T-cell (primary cell): ENCODE data around the gene IMPA2. TPM values are rescaled to one million over a fixed set of nuclear protein-coding genes. Genes with fewer than 3 reads are reported as not detected.

Experiments
- ATAC-seq, 4 experiments: fragments of 200-7000 bp in 3 of 4; fragments of 150-1000 bp in 1 of 4; cut with Tn5 transposase; replicated peaks in 1 of 4; 1 replicate in 3 of 4; 2 replicates in 1 of 4; pipeline ENCODE4 v1.10.0; 2021; ENCODE audit warnings: moderate library complexity in 3 of 4, mild to moderate bottlenecking in 2 of 4, moderate number of reproducible peaks in 1 of 4
- CTCF ChIA-PET, 2 donors: fragments of 300-600 bp; sonication (Branson Sonifier 250); formaldehyde crosslinking; loops; one replicate each; lab custom pipeline; 2022; ENCODE audit warnings: antibody characterized with exemption in 2 of 2; lab: Charles Lee
- POLR2A ChIA-PET, 2 donors: fragments of 300-600 bp; sonication (Branson Sonifier 250); formaldehyde crosslinking; loops; one replicate each; lab custom pipeline; 2022; ENCODE audit warnings: antibody characterized with exemption in 2 of 2; lab: Charles Lee
- DNase-seq, 35 experiments: peaks; one replicate each; pipeline versions ENCODE4 v3.0.0 to v3.0.0-alpha.2; 2013 to 2023
- H3K27ac ChIP-seq: one replicate; pipeline ENCODE4 v1.5.1; 2013; ENCODE audit warnings: low read length
- H3K27me3 ChIP-seq, 2 experiments: replicated peaks in 1 of 2; 1 replicate in 1 of 2; 2 replicates in 1 of 2; pipeline versions ENCODE4 v1.6.1 to v1.7.0; 2013; ENCODE audit warnings: low read length in 1 of 2, mixed read lengths in 1 of 2; ENCODE audit not compliant: control insufficient read depth in 2 of 2, insufficient read depth in 2 of 2; ENCODE audit errors: extremely low read depth in 1 of 2
- H3K36me3 ChIP-seq, 2 donors: 1 replicate in 1 of 2; 2 replicates in 1 of 2; pipeline versions ENCODE4 v1.6.1 to v1.7.0; 2013; ENCODE audit warnings: low read length in 1 of 2; ENCODE audit not compliant: control insufficient read depth in 2 of 2, insufficient read depth in 1 of 2; ENCODE audit errors: extremely low read depth in 1 of 2
- H3K4me1 ChIP-seq, 2 experiments: 1 replicate in 1 of 2; 2 replicates in 1 of 2; pipeline versions ENCODE4 v1.6.1 to v1.7.0; 2013; ENCODE audit warnings: low read length in 2 of 2, mixed read lengths in 1 of 2; ENCODE audit not compliant: insufficient read depth in 2 of 2, control insufficient read depth in 1 of 2; ENCODE audit errors: extremely low read depth in 1 of 2
- H3K4me3 ChIP-seq, 2 donors: 1 replicate in 1 of 2; 2 replicates in 1 of 2; pipeline versions ENCODE4 v1.5.1 to v1.7.0; 2013; ENCODE audit warnings: mild to moderate bottlenecking in 2 of 2, low read length in 1 of 2, moderate library complexity in 1 of 2; ENCODE audit not compliant: control insufficient read depth in 1 of 2; ENCODE audit errors: extremely low read depth in 1 of 2
- H3K9me3 ChIP-seq: 2 replicates; pipeline ENCODE4 v1.7.0; 2013
- H3K27ac Mint-ChIP-seq, 2 donors: one replicate each; pipeline ENCODE4 v1.8.0; 2020 to 2021; ENCODE audit warnings: mild to moderate bottlenecking in 2 of 2, mixed read lengths in 2 of 2
- H3K27me3 Mint-ChIP-seq, 2 donors: one replicate each; pipeline ENCODE4 v1.8.0; 2021 to 2022; ENCODE audit warnings: mixed read lengths in 2 of 2
- H3K36me3 Mint-ChIP-seq: one replicate; pipeline ENCODE4 v1.8.0; 2021; ENCODE audit warnings: mixed read lengths
- H3K4me1 Mint-ChIP-seq, 3 donors: one replicate each; pipeline ENCODE4 v1.8.0; 2020 to 2022; ENCODE audit warnings: mixed read lengths in 3 of 3, mild to moderate bottlenecking in 1 of 3
- H3K4me3 Mint-ChIP-seq, 3 donors: one replicate each; pipeline ENCODE4 v1.8.0; 2020 to 2022; ENCODE audit warnings: mild to moderate bottlenecking in 3 of 3, mixed read lengths in 3 of 3, moderate library complexity in 3 of 3
- H3K9me3 Mint-ChIP-seq, 3 donors: one replicate each; pipeline ENCODE4 v1.8.0; 2020 to 2022; ENCODE audit warnings: mixed read lengths in 3 of 3
- WGBS: methylation state at CpG from one replicate; pipeline ENCODE4 v1.1.5; 2013; ENCODE audit warnings: missing lambda C conversion rate; ENCODE audit not compliant: insufficient coverage; 5-methylcytosine and 5-hydroxymethylcytosine counted together
- total RNA-seq, 35 experiments: library from RNA in 6 of 35; stranded (reverse) in 6 of 35; fragments of 120-200 nt in 1 of 35; gene quantifications; one replicate each; pipeline versions ENCODE4 v1.2.1 to v1.2.4 and lab custom pipeline; 2013 to 2026

The IMPA2 gene
- total RNA-seq, 5 donors from 2014 or later (not counting 1 experiment from before 2014, with no cell fraction given) = 3.1 to 12.2 (median 5.0) TPM

DNA sequence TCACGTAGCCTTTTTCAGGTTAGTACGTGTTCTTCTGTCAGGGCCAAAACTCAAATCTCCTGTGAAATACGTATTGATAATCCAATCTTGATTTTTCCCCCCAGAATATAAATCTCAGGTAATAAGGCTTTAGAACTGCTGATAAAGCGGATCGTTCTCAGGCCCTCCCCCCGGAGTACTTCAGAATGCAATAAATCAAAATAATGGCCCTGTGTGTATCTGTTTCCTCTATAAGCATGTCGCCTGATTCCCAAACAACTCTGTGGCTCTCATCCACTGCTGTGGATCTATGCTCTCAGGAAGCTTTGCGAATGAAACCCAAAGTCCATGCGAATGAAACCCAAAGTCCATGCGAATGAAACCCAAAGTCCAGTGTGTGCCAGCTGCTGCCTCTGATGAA is 49.4 kb downstream of the IMPA2 start:
- no peak overlapping the region for H3K27ac ChIP-seq
- CTCF ChIA-PET = interaction anchor here (0.6 to 1.2 kb wide), 2 partner anchors 9 to 92 kb away, joined by 3 to 4 read pairs; no protein-coding TSS in a partner anchor
- 97% methylated on average over 8 of the region's 10 CpGs for WGBS

DNA sequence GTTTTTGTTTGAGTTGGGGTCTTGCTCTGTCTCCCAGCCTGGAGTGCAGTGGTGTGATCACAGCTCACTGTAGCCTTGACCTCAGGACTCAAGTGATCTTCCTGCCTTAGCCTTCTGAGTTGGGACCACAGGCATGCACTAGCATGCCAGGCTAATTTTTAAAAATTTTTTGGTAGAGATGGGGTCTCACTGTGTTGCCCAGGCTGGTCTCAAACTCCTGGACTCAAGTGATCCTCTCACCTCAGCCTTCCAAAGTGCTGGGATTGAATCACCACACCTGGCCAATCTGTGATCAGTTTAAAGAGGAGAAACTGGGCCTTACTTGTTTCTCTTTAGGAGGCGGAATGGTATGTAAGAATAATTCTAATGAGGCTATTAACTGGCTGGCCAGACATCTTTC is 49.9 kb downstream of the IMPA2 start:
- Mint-ChIP-seq H3K9me3 (no peaks in the 10 kb centered on the region), H3K4me1 (no peaks in the 10 kb centered on the region), H3K27me3 (no peaks in the 10 kb centered on the region), H3K36me3 (peaks cover 4% of the 10 kb centered on the region), H3K4me3 (no peak overlapping the region), H3K27ac (no peak overlapping the region)
- no peaks in the 10 kb centered on the region for H3K9me3 ChIP-seq
- H3K4me3 ChIP-seq = no peak overlapping the region
- no peak overlapping the region for H3K27ac ChIP-seq
- no peak for ATAC-seq
- ChIA-PET CTCF (no interaction called here), POLR2A (no interaction called here)
- H3K36me3 ChIP-seq = no peaks in the 10 kb centered on the region
- H3K4me1 ChIP-seq = no peaks in the 10 kb centered on the region
- WGBS = 100% methylated on average over 1 of the region's 1 CpG
- no peak for DNase-seq
- H3K27me3 ChIP-seq = peaks cover 0 to 3% of the 10 kb centered on the region in 2 experiments

More for the DNA sequence above, 49.4 kb downstream of the IMPA2 start:
- ATAC-seq (no peak), DNase-seq (no peak)
- no peaks in the 10 kb centered on the region for H3K9me3 Mint-ChIP-seq
- peaks cover 0 to 3% of the 10 kb centered on the region in 2 experiments for H3K27me3 ChIP-seq
- no peaks in the 10 kb centered on the region for H3K36me3 ChIP-seq
- no peak overlapping the region for H3K27ac Mint-ChIP-seq
- POLR2A ChIA-PET = no interaction called here
- no peaks in the 10 kb centered on the region for H3K9me3 ChIP-seq
- H3K36me3 Mint-ChIP-seq = peaks cover 4% of the 10 kb centered on the region
- H3K4me3 ChIP-seq = no peak overlapping the region
- H3K4me3 Mint-ChIP-seq = no peak overlapping the region
- H3K4me1 ChIP-seq = no peaks in the 10 kb centered on the region
- H3K27me3 Mint-ChIP-seq = no peaks in the 10 kb centered on the region
- no peaks in the 10 kb centered on the region for H3K4me1 Mint-ChIP-seq

DNA sequence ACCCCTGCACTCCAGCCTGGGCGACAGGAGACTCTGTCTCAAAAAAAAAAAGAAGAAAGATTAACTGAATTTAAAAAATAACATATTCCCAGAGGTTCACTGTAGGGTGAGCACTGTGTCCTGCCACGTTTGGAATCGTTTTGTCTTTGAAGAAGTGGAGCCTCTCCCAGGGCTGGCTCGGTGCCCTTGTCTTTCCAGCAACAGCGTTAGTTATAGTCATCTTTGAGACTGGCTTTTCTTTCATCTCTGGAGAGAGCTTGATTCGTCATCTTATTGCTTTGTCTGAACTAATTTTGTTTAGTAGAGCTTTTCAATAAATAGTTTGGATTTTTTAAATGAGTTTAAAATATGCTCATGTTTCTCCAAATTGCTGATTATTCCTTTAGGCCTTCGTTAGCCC is 50.5 kb downstream of the IMPA2 start:
- H3K4me3 ChIP-seq = no peak overlapping the region
- peaks cover 4% of the 10 kb centered on the region for H3K36me3 Mint-ChIP-seq
- H3K36me3 ChIP-seq = no peaks in the 10 kb centered on the region
- no peaks in the 10 kb centered on the region for H3K27me3 Mint-ChIP-seq
- ChIA-PET POLR2A (no interaction called here), CTCF (interaction anchor here in 1 of 2 donors (0.6 kb wide), 1 partner anchor 180 kb away, joined by 3 read pairs; no protein-coding TSS in a partner anchor)
- peaks cover 0 to 3% of the 10 kb centered on the region in 2 experiments for H3K27me3 ChIP-seq
- H3K27ac Mint-ChIP-seq = no peak overlapping the region
- no peaks in the 10 kb centered on the region for H3K4me1 Mint-ChIP-seq
- no peak overlapping the region for H3K4me3 Mint-ChIP-seq
- ATAC-seq = no peak
- WGBS = 93% methylated on average over 2 of the region's 7 CpGs
- H3K9me3 ChIP-seq = no peaks in the 10 kb centered on the region
- H3K4me1 ChIP-seq = no peaks in the 10 kb centered on the region
- no peak for DNase-seq
- H3K9me3 Mint-ChIP-seq = no peaks in the 10 kb centered on the region
- H3K27ac ChIP-seq = no peak overlapping the region

DNA sequence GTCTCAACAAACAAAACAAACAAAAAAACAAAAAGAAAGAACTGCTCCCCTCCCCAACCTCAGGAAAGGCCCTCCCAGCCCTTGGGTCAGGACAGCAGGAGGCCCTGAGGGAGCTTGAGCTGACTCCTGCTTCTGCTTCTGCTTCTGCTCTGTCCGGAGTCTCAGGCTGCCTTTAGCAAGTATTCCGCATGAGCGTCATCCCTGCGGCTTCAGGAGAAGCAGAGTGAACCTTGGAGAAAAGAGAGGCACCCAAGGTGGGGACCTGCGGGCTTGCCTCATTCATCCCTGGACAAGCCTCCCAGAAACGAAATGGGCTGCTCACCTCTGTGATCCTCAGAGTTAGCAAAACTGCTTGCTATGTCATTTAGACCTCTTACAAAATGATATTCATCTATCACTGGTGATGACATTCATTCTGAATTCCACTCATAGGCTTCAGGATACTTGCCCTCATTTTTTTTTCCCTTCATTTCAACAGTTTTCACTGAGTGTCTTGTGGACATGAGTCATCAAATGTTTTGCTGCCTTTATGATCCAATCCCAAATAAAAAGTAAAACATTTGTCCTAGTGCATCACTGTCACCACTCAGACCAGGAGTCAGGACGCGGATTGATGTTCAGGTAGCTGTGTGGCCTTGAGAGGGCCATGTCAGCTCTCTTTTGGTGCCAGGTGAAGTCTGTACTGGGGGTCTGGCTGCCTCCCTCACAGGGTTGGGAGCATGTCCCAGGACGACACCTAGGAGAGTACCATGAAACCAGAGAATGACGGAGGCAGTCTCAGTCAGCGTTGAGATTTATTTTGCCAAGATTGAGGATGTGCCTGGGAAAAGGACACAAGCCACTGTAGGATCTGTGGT is 51.7 kb downstream of the IMPA2 start:
- Mint-ChIP-seq H3K4me1 (peaks cover 0 to 2% (median 0%) of the 10 kb centered on the region in 3 donors), H3K27ac (no peak overlapping the region), H3K9me3 (no peaks in the 10 kb centered on the region), H3K27me3 (peaks cover 4 to 7% of the 10 kb centered on the region in 2 donors), H3K4me3 (no peak overlapping the region), H3K36me3 (peaks cover 4% of the 10 kb centered on the region)
- no peaks in the 10 kb centered on the region for H3K9me3 ChIP-seq
- DNase-seq (no peak), ATAC-seq (no peak)
- no peak overlapping the region for H3K4me3 ChIP-seq
- CTCF ChIA-PET = interaction anchor here (0.5 to 0.7 kb wide), 2 partner anchors 27 to 95 kb away, joined by 3 to 5 read pairs; no protein-coding TSS in a partner anchor
- H3K27ac ChIP-seq = no peak overlapping the region
- H3K4me1 ChIP-seq = no peaks in the 10 kb centered on the region
- 97% methylated on average over 9 of the region's 11 CpGs for WGBS
- H3K27me3 ChIP-seq = peaks cover 1 to 12% of the 10 kb centered on the region in 2 experiments
- H3K36me3 ChIP-seq = no peaks in the 10 kb centered on the region
- POLR2A ChIA-PET = no interaction called here

DNA sequence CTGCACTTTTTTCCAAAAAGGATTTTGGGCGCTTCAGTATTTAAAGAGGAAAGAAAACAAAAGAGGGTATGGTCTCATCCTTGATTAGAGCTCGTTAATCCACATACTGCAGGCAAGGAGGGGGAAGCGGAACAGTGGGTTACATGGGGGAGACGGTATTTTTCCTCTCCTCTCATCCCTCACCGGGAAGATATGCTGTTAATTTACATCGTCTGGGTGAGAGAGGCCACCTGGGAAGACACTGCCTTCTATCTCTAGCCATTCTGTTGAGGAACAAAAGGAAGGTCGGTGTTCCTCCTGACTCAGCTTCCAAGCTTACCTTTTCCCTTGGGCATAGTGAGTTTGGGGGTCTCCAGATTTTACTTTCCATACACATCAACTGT is 52.3 kb downstream of the IMPA2 start:
- no peaks in the 10 kb centered on the region for H3K36me3 ChIP-seq
- CTCF ChIA-PET = interaction anchor here in 1 of 2 donors (0.7 kb wide), 1 partner anchor 96 kb away, joined by 3 read pairs; no protein-coding TSS in a partner anchor

DNA sequence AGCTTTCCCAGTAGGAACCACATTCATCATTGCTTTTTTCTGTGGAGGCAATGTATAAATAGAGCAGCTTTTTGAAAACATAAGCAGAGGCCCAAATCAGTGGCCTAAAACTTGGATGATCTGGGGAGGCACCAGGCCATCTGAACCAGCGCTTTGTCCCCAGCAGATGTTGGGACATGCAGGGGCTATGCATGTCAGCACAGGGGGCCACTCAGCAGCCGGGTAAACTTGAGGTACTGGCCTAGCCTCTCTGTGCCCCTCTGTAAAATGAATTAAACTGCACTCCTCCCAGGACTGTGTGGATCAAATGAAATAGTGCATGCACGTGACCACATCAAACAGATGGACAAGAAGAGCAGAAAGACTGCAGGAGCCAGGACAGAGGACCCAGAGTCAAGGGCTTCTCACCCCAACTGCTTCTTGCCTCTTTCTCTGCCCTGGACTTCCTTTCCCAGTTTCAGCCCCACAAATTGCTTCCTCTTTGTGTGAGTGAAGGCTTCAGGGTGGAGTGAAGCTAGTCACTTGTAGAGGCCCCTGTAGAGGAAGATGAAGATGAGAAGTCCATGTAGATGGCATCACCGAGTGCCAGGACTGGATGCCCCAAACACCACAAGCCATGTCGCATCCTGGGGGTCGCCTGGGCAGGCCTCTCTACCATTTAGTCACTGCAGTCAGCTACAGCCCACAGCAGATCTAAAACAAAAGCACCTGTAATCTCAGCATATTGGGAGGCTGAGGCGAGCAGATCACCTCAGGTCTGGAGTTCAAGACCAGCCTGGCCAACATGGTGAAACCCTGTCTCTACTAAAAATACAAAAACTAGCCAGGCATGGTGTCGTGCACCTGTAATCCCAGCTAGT is 53.2 kb downstream of the IMPA2 start:
- no peaks in the 10 kb centered on the region for H3K9me3 ChIP-seq
- H3K4me1 ChIP-seq = peaks cover 0 to 11% of the 10 kb centered on the region in 2 experiments
- H3K36me3 ChIP-seq = no peaks in the 10 kb centered on the region
- Mint-ChIP-seq H3K27ac (no peak overlapping the region), H3K4me1 (peaks cover 2 to 6% (median 4%) of the 10 kb centered on the region in 3 donors), H3K4me3 (no peak overlapping the region), H3K27me3 (peaks cover 4 to 11% of the 10 kb centered on the region in 2 donors), H3K36me3 (peaks cover 4% of the 10 kb centered on the region), H3K9me3 (no peaks in the 10 kb centered on the region)
- CTCF ChIA-PET = interaction anchor here in 1 of 2 donors (0.7 kb wide), 1 partner anchor 97 kb away, joined by 3 read pairs; no protein-coding TSS in a partner anchor
- no peak for DNase-seq
- POLR2A ChIA-PET = no interaction called here
- peaks cover 3 to 23% of the 10 kb centered on the region in 2 experiments for H3K27me3 ChIP-seq
- no peak overlapping the region for H3K4me3 ChIP-seq
- WGBS = 89% methylated on average over 5 of the region's 8 CpGs
- H3K27ac ChIP-seq = no peak overlapping the region
- no peak for ATAC-seq

More for the DNA sequence above, 52.3 kb downstream of the IMPA2 start:
- Histone ChIP-seq H3K4me3 (no peak overlapping the region), H3K27ac (no peak overlapping the region), H3K4me1 (peaks cover 0 to 6% of the 10 kb centered on the region in 2 experiments), H3K9me3 (no peaks in the 10 kb centered on the region), H3K27me3 (peaks cover 3 to 18% of the 10 kb centered on the region in 2 experiments)
- no peak for DNase-seq
- Mint-ChIP-seq H3K27ac (no peak overlapping the region), H3K36me3 (peaks cover 4% of the 10 kb centered on the region), H3K4me3 (no peak overlapping the region), H3K4me1 (peaks cover under 1 to 4% (median 2%) of the 10 kb centered on the region in 3 donors), H3K27me3 (peaks cover 4 to 11% of the 10 kb centered on the region in 2 donors), H3K9me3 (no peaks in the 10 kb centered on the region)
- POLR2A ChIA-PET = no interaction called here
- no CpG with 5 or more reads among the region's 7 CpGs for WGBS
- no peak for ATAC-seq
